GM18511 (cell line): ENCODE measurements around the gene TMOD1.
"Not testable (repeated sequence)": the region's sequence is repeated elsewhere in the genome, so short reads cannot be mapped to it uniquely, and the experiment has no call there.

Source experiments
- ATAC-seq: cut with Tn5 transposase; IDR thresholded peaks from one replicate; pipeline ENCODE4 v1.9.1; 2021; ENCODE audit warnings: mild to moderate bottlenecking, moderate library complexity; ENCODE audit not compliant: unreplicated experiment

TMOD1 gene

DNA sequence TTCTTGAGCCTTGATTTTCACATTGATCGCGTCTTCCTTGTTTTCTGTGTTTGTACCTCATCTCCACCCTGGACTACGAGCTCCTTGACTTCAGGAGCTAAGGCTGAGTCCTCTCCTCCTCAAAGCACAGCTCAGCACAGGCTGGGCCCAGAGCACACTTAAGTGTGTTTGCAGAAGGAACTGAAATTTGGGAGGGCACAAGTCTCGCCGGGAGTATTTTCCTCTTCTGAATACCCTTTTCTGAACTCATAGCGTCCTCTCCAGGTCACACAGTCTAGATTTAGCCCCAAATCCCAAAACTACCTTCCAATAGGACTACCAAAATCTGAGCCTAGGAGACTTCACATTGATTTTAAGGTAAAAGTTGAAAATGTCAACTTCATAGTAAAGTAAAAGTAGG lies 90.1 kb downstream of the TMOD1 start:
- ATAC-seq = no peak

DNA sequence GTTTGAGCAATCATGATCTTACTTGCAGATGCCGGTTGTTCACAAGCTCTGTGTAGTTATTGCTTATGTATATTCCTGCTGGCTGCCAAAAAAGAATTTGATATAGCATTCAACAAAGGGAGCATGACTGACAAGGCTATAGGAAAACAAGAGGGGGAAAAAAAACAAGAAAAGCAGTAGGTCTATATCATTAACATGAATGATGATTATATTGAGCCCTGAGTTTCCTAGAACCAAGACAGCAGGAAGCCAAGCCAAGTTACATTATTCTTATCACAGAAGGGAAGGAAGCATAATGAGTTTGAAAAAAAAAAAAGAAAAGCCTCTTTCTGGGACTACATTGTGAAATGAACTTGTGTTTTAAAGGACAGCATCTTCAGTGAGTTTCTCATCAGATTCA lies 90.7 kb downstream of the TMOD1 start:
- no peak for ATAC-seq

DNA sequence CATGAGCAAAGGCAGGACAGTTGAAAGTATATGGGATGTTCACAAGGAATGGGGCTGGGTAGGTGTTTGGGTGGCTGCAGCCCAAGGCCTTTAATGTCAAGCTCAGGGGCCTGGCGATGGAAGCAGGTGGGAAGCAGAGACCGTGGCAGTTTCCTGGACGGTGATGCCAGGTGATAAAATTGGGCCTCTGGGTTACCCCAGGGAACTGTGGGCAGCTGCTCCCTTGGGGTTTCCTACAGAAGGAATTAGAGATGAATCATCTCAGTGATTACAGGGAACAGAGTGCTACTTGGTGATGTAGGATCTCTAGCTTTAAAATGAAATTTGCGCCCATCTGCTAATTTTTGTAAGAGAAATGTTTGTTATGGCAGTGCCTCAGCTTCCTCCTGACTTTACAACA lies 92.5 kb downstream of the TMOD1 start:
- ATAC-seq = no peak

DNA sequence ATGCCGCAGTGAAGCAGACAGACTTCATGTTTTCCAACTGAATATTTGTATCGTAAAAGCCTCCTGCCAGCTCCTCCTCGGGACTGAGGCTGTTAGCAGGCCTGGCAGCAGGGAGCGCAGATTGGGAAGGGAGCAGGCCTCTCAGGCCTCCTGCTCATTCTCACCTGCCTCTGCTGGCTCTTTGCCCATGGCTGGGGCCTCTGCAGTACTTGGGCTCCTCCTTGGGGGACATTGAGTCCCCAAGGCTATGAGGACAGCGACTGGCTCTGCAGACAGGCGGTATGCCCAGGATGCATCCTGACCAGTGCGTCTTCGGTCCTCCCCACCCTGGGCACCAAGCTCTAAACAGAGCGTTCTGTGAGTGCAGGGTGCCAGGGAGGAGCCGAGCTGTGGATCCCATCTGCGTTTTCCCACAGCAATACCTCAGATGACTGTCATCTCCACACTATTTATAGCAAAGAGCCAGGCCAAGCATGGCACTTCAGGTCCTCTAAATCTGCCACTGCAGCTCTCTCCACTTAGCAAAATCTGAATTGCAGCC lies 93.0 kb downstream of the TMOD1 start:
- no peak for ATAC-seq

DNA sequence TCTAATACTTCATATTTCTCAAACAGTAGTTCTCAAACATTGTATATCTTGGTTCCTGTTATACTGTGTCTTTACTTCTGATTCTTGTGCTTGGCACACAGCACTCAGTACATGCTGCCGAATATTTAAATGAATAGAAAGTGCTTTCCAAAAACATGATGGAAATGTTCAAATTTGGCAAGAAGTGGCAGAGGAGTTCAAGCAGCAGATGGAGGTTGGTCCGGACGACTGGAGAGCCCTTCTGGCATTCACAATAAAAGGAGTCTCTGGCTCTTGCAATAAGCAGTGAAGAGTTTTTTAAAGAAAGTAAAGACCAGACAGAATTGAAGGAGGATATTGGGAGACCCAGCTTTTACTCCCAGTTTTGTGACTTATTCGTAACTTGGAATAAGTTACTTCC lies 95.4 kb downstream of the TMOD1 start:
- no peak for ATAC-seq

DNA sequence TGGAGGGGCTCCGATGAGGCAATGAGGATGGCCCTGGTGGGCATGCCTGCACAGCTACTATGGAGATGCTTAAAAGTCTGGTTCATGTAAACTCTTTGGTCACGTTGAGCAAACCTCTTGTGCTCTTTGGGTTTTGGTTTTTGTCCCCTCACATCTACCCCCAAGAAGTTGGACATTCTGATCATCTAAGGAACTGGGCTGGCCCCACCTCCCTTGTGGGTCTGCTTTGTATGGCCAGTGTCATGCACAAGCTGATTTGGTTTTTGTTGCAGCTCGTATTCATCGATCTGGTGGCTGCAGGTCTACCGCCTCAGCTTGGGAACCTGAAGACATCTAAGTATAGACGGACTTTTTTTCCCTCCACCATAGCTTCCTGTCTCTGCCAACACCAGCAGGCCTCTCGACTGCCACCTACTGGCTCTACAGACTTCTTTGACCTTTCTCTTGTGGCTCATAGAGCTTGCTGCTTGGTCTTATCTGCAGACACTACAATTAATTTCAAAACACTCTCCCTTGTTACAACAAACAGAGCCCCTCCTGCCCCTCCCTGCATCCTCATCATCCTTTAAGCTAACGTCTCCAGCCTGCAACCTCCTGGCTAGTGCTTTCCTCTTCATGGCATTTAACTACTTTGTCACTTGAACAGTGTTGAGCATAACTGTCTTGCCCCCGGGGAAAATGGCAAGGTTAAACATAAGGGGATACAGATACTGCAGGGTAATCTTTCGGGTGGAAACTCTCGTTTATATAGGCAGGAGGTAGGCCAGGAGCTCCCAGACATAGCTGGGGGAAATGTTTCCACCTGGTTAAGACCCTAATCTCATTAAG lies 97.2 kb downstream of the TMOD1 start:
- peak; percentile 87 for ATAC-seq

DNA sequence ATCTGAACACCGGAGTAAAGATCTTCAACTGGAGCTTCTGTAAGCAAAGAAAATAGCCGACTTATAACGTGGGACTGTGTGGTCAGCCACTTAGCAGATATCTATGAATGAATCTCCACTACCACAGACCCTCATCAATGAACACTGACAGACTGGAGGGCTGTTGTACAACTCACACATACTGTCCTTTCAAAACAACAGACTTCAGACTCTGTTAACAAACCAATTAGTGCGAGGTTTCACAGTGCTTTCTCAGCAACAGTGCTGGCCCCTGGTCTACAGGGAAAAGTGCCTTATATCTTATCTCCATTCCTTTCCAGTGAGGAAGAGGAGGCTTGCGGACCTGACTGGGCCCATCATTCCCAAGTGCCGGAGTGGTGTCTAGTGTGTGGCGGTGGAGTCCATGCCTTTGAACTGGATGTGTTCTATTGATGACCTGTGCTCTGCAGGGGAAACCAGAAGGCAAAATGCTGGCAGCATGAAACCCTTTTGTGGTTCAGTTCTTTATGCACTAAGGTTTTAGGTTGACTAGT lies 97.9 kb downstream of the TMOD1 start:
- no peak for ATAC-seq

DNA sequence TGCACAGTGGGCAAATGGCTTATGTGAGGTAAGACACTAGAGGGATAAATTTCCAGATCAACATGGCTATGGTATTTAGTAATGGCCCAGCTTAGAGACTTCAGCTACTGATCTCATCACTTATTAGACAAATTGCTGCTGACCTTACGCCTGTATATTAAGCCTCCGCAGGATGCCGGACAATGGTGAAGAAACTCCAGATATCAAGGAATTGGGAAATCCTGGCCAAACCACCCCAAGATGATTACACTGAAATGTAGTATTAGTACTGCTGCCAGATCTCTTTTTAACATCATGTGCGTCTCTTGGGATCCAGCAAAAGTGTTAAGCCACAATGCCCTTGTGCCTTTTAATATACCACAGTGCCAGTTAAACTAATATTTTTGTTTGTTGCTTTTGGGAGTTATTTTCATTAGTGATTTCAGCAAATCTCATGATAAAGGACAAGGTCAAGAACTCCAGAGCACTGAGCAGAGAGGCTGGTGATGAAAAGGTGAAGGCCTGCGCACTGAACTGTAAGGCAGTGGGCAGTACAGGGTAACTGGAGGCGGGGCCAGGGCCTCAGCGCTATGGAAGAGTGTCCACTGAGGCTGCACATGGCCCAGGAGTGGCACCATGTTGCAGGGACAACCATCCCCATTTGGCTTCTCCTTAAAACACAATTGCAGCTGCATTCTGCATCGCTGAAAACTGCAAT lies 99.2 kb downstream of the TMOD1 start:
- no peak for ATAC-seq

DNA sequence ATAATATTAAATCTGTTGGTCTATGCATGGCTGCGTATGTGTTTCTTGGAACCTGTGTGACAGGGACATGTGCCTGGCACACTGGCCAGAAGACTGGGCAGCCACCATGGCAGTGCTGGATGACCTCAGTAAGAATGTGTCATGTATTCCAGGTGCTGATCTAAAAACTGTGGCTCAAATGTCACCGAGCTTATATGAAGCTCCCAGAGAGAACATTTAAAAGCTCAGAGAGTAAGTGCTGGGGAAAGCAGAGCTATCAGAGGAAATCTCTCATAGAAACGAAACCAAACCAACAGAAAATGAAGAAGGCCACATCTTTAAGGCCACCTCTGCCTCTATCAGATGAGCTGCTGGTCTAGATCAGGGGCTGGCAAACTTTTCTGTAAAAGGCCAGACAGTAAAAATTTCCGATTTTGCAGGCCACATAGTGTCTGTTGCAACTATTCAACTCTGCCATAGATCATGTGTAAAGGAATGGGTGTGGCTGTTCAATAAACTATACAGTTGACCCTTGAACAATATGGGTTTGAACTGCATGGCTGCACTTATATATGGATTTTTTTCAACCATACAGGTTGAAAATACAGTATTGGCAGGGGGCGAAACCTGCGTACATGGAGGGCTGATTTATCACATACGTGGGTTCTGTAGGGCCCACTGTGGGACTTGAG lies 99.9 kb downstream of the TMOD1 start:
- ATAC-seq = no peak

DNA sequence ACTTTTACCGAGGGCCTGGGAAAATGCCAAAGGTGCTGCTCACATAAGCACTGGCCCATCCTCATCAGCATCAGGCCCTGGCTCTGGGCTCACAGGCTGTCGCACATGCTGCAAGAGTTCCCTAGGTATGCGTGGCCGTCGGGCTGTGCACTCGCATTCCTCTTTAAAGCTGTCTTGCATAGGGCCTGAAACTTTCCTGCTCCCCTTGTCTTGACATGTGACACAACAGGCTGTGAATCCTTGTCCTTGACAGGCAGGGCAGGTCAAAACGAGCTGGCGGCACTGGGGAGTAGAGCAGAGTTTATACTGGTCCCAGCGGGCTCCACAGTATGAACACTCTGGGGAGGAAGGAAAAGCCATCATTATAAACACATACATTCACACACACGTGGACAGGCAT lies 101.0 kb downstream of the TMOD1 start:
- no peak for ATAC-seq

DNA sequence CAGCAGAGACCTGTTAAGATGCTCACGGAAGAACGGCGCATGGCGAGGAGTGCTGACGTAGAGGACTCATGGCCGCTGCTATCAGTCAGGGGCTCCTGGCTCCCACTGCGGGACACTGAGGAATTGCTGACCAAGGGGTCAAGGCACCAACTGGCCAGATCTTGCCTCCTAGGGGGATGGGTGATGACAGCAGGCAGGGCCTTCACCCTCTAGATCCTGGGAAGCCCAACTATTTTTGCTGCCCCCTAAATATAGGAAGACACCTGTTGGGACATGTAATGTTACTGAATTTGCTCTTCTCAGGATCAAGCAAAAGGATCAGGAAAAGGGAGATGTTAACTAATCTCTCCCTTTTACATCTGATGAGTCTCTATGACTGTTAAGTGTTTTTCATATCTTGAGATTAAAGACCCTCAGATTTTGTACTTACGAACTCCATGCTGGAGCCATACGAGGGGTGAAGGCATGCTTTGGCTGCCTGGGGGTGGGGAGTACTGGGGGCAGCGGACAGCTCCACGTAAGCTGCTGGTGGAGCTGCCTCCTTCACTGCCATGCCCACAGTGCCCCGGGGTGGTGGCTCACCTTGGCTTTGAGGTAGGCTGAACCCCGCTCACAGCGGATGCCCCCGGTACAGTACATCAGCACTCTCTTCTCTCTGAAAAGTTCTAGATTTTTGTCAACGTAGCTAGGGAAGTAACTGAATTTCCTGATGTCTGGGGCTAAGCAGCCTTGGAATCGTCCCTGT lies 103.6 kb downstream of the TMOD1 start:
- ATAC-seq = no peak

DNA sequence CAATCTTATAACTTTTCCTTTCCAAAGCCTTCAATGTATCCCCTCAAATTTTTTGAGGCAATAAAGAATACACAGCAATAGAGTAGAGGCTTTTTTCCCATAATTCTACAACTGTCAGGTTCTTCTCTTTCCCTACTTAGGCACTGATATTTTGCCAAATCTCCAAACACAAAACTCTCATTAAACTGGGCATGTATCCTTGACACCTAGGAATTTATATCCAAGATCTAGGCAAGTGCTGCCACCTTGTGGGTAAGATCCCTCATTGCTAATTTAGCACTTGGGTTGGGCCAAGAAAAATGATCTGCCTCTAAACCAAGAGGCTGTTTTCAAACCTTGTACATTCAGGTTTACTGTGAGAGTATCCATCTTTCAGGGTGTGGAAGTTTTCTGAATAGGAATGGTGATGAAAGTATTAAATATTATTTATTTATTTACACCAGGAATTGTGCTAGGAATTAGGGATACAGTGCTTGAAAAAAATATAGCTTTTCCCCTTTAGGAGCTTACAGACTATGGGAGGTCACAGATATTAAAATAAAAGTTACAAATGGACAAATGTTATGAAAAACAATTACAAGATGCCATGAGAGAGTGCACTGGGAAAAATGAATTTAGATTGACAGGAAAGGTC lies 114.1 kb downstream of the TMOD1 start:
- no peak for ATAC-seq

DNA sequence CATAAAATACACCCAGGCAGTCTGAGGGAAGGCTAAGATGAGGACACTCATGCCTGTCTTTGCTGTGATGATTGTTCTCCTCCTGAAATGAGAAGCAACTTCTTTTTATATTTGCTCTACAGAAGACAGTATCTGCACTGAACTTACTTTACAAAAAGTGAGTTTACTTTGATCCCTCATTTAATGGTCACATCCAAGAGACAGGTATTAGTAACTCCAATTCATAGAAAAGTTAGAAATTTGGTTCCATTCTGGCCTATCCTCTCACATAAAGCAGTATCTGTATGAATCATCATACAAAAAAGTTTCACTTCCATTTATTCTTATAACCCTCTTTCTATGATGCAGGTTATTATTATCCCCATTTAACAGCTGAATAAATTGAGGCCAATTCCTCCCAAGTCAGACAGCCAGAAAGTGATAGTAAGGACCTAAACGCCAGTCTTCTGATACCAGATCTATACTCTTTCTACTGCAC lies 116.5 kb downstream of the TMOD1 start:
- ATAC-seq = no peak

DNA sequence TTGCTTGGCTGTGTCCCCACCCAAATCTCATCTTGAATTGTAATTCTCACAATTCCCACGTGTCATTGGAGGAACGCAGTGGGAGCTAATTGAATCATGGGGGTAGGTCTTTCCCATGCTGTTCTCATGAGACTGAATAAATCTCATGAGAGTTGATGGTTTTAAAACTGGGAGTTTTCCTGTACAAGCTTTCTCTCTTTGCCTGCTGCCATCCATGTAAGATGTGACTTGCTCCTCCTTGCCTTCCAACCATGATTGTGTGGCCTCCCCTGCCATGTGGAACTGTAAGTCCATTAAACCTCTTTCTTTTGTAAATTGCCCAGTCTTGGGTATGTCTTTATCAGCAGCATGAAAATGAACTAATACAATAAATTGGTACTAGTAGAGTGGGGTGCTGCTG lies 118.6 kb downstream of the TMOD1 start:
- not testable (repeated sequence) for ATAC-seq

DNA sequence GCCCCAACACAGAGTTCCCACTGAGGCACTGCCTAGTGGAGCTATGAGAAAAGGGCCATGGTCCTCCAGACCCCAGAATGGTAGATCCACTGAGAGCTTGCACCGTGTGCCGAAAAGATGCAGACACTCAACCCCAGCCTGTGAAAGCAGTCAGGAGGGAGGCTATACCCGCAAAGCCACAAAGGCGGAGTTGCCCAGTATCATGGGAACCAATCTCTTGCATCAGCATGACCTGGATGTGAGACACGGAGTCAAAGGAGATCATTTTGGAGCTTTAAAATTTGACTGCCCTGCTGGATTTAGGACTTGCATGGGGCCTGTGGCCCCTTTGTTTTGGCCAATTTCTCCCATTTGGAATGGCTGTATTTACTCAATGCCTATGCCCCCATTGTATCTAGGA lies 121.0 kb downstream of the TMOD1 start:
- ATAC-seq = not testable (repeated sequence)

DNA sequence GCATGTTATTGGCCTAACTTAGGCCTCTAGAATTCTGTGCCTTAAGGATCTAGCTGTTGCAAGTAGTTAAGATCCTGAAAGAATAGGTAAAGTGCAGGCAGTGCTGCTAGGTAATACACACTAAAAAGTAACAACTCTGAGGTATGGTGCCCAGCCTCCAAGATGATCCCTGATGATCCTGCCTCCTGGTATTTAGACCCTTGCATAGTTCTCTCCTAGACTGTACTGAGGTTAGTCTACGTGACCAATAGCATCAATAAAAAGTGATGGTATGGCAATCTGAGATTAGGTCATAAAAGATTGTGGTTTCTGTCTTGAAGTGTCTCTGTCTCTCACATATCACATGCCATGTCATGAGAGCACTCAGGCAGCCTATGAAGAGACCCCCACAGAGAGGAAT lies 122.5 kb downstream of the TMOD1 start:
- ATAC-seq = no peak

DNA sequence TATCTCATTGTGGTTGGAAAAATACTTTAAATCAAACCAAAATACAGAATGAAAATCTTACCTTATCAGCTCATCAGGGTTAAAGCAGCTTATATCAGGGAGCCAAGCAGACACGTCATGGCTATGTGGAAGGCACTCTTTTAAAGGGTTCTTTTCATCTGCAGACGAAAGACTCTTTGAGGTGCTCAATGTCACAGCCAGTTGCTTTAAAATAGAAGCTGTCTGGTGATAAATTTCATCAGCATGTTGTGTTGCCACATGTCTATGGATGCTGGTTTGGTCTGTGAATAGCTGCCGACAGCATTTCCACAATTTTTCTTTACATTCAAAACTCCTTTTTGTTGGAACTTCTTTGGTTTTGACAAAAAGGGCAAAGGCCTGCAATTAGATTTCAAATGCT lies 124.2 kb downstream of the TMOD1 start:
- ATAC-seq = no peak

DNA sequence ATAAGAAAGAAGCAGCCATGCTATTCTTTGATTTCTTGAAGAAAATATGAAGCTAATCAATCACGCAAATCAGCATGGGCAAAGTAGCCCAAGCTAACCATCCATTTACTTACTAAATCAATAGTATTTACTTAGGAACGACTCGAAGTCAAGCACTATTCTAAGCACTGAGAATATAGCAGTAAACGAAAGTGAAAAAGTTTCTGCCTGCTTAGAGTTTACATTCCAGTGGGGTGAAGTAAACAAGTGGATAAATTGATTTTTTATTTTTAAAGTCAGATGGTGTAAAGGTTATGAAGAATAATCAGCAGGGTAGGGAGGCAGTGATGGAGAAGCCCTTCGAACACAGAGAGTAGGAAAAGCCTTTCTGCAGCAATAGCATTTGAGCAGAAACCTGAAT lies 126.2 kb downstream of the TMOD1 start:
- no peak for ATAC-seq

DNA sequence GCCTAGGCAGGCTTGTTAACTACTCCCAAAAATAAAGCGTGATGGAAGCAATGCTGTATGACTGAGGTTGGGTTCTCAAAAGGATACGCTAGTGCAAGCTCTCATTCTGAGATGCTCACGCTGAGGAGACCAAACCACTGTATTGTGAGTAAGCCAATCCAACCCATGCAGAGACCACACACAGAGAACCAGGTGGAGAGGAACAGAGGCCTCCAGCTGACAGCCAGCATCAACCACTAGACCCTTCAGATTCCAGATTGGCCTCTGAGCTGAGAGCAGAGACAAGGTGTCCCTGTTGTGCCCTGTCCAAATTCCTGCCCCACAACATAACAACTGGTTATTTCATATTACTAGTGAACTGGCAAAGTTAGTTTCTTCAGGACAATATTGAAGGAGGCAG lies 127.2 kb downstream of the TMOD1 start:
- ATAC-seq = no peak

DNA sequence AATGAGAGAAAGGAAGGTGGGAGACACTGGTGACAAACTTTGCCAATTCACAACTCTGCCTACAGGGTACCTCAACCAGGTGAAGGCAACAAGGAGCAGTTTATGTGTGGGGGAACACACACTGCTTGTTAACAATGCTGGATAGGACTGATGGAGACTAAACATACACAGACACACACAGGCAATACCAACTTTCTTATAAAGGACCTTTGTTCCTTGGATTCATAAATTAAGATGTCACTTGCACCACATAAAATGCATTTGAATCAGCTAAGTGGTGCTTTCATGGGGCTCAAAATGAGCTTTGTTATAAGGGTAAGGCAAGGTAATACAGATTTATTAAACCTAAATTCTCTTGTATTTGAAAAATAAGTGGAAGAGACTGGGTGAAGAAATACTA lies 127.7 kb downstream of the TMOD1 start:
- no peak for ATAC-seq
